Testis (tissue), 3 donors: ENCODE measurements around the gene RPLP2. TPM values are rescaled to one million over a fixed set of nuclear protein-coding genes. Genes with fewer than 3 reads are reported as not detected.

Experiments
- DNase-seq: peaks from one replicate; pipeline ENCODE4 v3.0.0-alpha.2; 2019
- H3K27ac ChIP-seq, 2 donors: fragments of 200-600 bp; sonication (generic); one replicate each; pipeline ENCODE4 v1.5.1; 2019
- H3K27me3 ChIP-seq: fragments of 200-600 bp; sonication (generic); one replicate; pipeline ENCODE4 v1.5.1; 2019
- H3K36me3 ChIP-seq: fragments of 200-600 bp; sonication (generic); one replicate; pipeline ENCODE4 v1.5.1; 2017; ENCODE audit warnings: low read depth; ENCODE audit errors: missing control alignments
- H3K4me1 ChIP-seq: fragments of 200-600 bp; sonication (generic); one replicate; pipeline ENCODE4 v1.5.1; 2019
- H3K4me3 ChIP-seq, 2 donors: fragments of 200-600 bp; sonication (generic); one replicate each; pipeline ENCODE4 v1.5.1; 2017 to 2019
- H3K9me3 ChIP-seq: fragments of 200-600 bp; sonication (generic); one replicate; pipeline ENCODE4 v1.5.1; 2017
- CTCF ChIP-seq, 3 experiments: fragments of 450-650 bp in 2 of 3; fragments of 200-600 bp in 1 of 3; sonication (generic) in 1 of 3; IDR thresholded peaks; one replicate each; pipeline ENCODE4 v1.5.1; 2016 to 2019; ENCODE audit warnings: antibody characterized with exemption in 3 of 3, mild to moderate bottlenecking in 2 of 3, moderate library complexity in 1 of 3
- POLR2A ChIP-seq: fragments of 450-650 bp; IDR thresholded peaks from one replicate; pipeline ENCODE4 v1.6.1; 2017; ENCODE audit warnings: antibody characterized with exemption, mild to moderate bottlenecking, moderate library complexity
- WGBS, 2 donors: methylation state at CpG; one replicate each; pipeline ENCODE4 v1.1.5; 2018; 5-methylcytosine and 5-hydroxymethylcytosine counted together
- intact Hi-C: fragments of 100-400 bp; cut with DNase I; formaldehyde crosslinking; loops from one replicate; pipeline ENCODE4 v1.15.1; 2023; ENCODE audit warnings: low total_unique reads
- polyA plus RNA-seq: library from polyadenylated mRNA; stranded (reverse); fragments of 350-450 nt; fragmentation: Illumina TruSeq; extraction: RNeasy Lipid Tissue Mini Kit (QIAGEN cat#74804); gene quantifications from one replicate; pipeline ENCODE4 v1.2.3, GENCODE V29; 2014; ENCODE audit warnings: low read depth, low replicate concordance; ENCODE audit not compliant: insufficient read depth
- total RNA-seq, 2 donors: library from RNA; depleted of rRNA; stranded (reverse); fragments of >200 nt; gene quantifications; one replicate each; pipeline ENCODE4 v1.2.3, GENCODE V29; 2016

RPLP2 gene
- total and polyA plus RNA-seq, 3 donors from 2014 or later = 193 to 943 (median 864) TPM

- no peak overlapping the region for H3K27ac ChIP-seq
These were observed 20.1 kb downstream of the RPLP2 start for GRCh38 chr11:829847-830294.

GRCh38 chr11:830295-831117 is 20.7 kb downstream of the RPLP2 start:
- H3K4me3 ChIP-seq = peak overlapping the region; percentile 24 to 40
- no peaks in the 10 kb centered on the region for H3K36me3 ChIP-seq
- WGBS, 2 donors = 0 to 2% methylated on average over 24 to 62 of the region's 78 CpGs
- no peak for TF ChIP-seq CTCF (IDR thresholded peaks at IDR 0.05)
- no peak for TF ChIP-seq POLR2A
- DNase-seq = peak; percentile 84
- H3K27me3 ChIP-seq = no peaks in the 10 kb centered on the region
- H3K4me1 ChIP-seq = peaks cover 51% of the 10 kb centered on the region
- intact Hi-C loops = no loop called here
- H3K27ac ChIP-seq = no peak overlapping the region
- H3K9me3 ChIP-seq = no peaks in the 10 kb centered on the region

More at GRCh38 chr11:829847-830294, 20.1 kb downstream of the RPLP2 start:
- Histone ChIP-seq H3K9me3 (no peaks in the 10 kb centered on the region), H3K4me3 (peak overlapping the region in 1 of 2 donors; percentile 40), H3K36me3 (no peaks in the 10 kb centered on the region), H3K4me1 (peaks cover 47% of the 10 kb centered on the region), H3K27me3 (no peaks in the 10 kb centered on the region)
- 8 to 9% methylated on average over 8 to 39 of the region's 39 CpGs for WGBS, 2 donors
- intact Hi-C loops = no loop called here
- no peak for TF ChIP-seq CTCF (IDR thresholded peaks at IDR 0.05)
- TF ChIP-seq POLR2A = no peak
- DNase-seq = no peak

GRCh38 chr11:831118-831864 is 21.5 kb downstream of the RPLP2 start:
- H3K27me3 ChIP-seq = no peaks in the 10 kb centered on the region
- no peak for DNase-seq
- H3K4me3 ChIP-seq = no peak overlapping the region
- WGBS, 2 donors = 46 to 51% methylated on average over 14 to 23 of the region's 31 CpGs
- no peaks in the 10 kb centered on the region for H3K36me3 ChIP-seq
- TF ChIP-seq POLR2A = no peak
- no peak for TF ChIP-seq CTCF (IDR thresholded peaks at IDR 0.05)
- peaks cover 51% of the 10 kb centered on the region for H3K4me1 ChIP-seq
- intact Hi-C loops = no loop called here
- no peak overlapping the region for H3K27ac ChIP-seq
- no peaks in the 10 kb centered on the region for H3K9me3 ChIP-seq

GRCh38 chr11:831961-832528 is 22.3 kb downstream of the RPLP2 start:
- H3K4me1 ChIP-seq = peaks cover 51% of the 10 kb centered on the region

More at GRCh38 chr11:831961-832528, 22.3 kb downstream of the RPLP2 start:
- H3K9me3 ChIP-seq = no peaks in the 10 kb centered on the region
- DNase-seq = no peak
- H3K27ac ChIP-seq = no peak overlapping the region
- no peaks in the 10 kb centered on the region for H3K27me3 ChIP-seq
- intact Hi-C loops = no loop called here
- WGBS, 2 donors = 55 to 64% methylated on average over 12 to 23 of the region's 23 CpGs
- TF ChIP-seq POLR2A (no peak), CTCF (IDR thresholded peaks at IDR 0.05) (no peak)
- no peaks in the 10 kb centered on the region for H3K36me3 ChIP-seq
- peak overlapping the region; percentile 48 to 60 for H3K4me3 ChIP-seq
